ENCODE measurements around the gene GALK1.

DNA sequence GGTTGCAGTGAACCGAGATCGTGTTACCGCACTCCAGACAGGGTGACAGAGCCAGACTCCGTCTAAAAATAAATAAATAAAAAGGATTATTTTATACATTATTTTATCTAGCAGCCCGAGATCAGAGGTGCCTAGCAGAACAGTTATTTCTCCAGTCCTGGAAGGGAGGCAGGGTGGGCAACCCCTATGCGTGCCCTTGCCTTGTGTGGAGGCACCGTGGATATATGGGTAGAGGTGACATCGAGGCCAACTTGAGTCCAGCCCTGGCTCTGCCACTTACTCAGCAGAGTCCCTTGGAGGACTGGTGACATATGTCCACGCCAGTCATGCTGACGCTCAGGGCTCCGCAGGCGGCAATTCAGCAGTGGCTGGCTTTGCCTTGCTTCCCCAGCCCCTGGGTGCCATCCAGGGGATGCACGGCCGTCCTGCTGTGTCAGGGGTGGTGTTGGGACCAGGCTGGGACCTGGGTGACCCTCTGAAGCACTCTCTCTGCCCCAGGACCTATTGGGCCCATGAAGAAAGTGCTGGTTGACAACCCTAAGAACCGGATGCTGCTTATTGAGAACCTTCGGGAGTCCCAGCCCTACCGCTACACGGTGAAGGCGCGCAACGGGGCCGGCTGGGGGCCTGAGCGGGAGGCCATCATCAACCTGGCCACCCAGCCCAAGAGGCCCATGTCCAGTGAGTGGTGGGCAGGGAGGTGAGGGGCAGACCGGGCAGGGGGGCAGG, 13.2 kb downstream of the GALK1 start:
- TF ChIP-seq POLR2AphosphoS5 (IDR thresholded peaks at IDR 0.05) (no peak), POLR2A (IDR thresholded peaks at IDR 0.05) (no peak), EP300 (IDR thresholded peaks at IDR 0.05) (no peak)
- TF ChIP-seq, protein P1, sequence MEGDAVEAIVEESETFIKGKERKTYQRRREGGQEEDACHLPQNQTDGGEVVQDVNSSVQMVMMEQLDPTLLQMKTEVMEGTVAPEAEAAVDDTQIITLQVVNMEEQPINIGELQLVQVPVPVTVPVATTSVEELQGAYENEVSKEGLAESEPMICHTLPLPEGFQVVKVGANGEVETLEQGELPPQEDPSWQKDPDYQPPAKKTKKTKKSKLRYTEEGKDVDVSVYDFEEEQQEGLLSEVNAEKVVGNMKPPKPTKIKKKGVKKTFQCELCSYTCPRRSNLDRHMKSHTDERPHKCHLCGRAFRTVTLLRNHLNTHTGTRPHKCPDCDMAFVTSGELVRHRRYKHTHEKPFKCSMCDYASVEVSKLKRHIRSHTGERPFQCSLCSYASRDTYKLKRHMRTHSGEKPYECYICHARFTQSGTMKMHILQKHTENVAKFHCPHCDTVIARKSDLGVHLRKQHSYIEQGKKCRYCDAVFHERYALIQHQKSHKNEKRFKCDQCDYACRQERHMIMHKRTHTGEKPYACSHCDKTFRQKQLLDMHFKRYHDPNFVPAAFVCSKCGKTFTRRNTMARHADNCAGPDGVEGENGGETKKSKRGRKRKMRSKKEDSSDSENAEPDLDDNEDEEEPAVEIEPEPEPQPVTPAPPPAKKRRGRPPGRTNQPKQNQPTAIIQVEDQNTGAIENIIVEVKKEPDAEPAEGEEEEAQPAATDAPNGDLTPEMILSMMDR (IDR thresholded peaks at IDR 0.05), result no peak

All from gastroesophageal sphincter (tissue), 3 donors.